NCI-H524 (cell line): ENCODE measurements around the gene AOAH.
"Not testable (repeated sequence)": the region's sequence is repeated elsewhere in the genome, so short reads cannot be mapped to it uniquely, and the experiment has no call there.

Experiments used
- DNase-seq, 2 experiments: peaks; one replicate each; lab custom pipeline; 2025; lab: John Stamatoyannopoulos, UW

AOAH gene

DNA sequence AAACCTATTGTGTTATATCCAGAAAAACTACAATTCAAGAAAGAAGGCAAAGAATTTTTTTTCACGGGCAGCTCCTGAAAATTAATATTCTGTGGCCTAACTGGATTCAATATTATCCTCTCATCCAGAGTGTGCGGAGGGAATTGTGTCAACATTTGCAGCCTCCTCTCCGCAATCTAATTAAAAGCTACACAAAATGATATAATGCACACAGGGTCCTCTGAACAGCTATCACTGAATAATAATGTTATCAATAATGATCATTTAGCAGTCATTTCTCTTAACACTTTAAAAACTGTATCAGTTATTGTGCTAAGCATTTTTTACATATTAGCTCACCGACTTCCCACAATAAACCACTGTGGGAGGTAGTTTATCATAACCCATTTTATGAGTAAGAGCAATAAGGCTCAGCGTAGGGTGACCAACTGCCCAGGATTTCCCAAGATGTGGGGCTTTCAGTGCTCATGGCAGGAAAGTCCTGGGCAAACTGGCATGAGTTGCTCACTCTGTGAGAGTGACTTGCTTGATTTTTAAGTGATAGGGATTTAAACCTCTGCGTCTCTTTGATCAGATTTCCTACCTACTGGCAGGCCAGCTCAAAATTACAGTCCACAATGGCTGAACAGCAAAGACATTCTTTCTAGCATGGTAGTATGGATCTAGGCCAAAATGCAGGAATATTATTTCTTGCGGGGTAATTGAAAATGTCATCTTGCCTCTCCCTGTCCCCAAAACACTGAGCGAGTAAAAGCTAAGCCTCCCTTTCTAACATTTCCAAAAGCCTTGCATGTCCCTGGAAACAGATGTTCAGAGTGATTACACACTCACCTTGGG, 65.7 kb downstream of the AOAH start:
- DNase-seq, result no peak

DNA sequence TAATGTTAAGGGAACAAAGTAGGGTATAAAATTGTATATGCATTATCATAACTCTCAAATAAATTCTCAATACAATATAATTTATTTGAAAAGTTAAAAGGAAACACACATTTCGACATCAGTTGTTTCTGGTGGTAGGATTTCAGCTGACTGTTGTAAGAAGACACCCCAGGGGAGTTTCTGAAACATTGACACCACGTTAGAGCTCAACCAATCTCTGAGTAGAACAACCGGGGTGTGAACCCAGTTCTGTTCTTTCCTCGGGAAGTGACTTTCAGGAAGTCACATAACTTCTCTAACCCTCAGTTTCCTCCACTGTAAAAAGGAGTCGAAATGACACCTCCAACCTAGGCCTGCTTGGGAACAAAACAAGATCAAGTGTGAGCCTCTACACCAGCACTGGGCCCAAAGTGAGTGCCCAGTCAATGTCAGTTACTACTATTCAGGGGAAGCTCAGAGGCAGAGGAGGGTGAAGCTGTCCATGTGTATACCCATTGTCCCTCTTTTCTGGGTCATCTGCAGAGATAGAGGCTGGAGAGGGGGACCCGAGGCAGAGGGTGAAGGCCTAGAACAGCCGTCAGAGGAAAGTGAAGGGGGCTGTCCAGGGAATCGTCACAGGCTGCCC, 67.1 kb downstream of the AOAH start:
- no peak for DNase-seq

DNA sequence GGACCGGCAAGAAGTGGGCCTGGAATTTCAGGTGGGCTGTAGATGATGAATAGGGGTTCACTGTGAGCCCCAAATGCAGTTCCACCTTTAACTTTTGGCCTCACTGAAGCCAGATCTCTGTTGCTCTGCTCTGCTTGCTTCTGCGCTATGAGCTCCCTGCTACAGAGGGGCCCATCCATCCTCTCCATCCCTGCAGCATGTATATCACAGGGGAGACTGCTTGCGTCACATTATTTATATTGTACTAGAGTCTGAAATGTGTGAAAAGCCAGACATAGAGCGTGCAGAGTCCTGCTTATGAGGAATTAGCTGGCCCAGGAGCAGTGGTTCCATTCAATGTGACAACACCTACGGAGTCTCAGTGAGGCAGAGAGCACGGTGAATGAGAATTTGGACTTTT, 69.9 kb downstream of the AOAH start:
- no peak for DNase-seq

- no peak for DNase-seq
Observed at GRCh38 chr7:36653663-36654355, 70.5 kb downstream of the AOAH start.

DNA sequence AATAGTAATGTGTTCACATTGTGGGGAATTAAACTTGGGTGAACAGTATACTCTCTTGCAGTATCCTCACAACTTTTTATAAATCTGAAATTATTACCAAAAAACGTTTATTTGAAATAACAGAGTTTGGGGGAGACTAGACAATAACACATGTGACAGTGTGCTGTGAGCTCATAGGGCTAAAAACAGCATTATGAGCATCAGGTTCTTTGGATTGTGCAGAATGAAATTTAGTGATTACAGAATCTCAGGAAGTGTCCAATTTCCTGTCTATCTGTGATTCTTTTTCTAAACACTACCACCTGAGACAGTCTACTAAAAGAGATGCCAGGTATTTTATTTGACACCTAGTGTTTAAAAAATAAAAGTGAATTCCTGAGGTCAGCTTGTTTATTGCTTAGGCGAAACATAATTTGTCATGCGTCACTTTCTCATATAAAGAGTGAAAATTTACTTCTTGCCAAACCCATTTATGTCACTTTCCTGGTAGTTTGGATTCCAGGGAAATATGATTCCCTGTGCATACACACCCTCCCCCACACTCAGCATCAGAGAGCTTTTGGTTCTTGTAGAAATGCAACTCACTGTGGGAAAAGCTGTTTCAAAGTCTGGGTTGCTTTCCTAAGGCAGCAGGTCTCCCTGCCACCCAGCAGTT, 71.2 kb downstream of the AOAH start:
- no peak for DNase-seq

DNA sequence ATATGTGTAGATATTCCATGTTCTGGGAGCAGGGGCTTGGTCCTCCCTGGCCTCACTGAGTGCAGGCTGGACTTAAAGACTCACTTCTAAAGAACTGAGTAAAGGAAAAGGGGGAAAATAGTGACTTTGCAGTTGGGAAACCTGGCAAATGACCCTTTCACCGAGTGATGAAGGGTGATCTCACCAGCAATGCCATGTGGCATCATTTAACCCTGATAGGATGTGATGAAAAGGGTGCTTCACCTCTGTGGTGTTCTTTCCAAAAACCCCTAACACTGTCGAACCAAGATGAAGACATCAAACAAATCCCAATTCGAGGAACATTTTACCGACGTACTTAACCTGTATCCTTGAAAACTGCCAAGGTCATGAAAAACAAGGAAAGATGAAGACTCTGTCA, 71.9 kb downstream of the AOAH start:
- no peak for DNase-seq

DNA sequence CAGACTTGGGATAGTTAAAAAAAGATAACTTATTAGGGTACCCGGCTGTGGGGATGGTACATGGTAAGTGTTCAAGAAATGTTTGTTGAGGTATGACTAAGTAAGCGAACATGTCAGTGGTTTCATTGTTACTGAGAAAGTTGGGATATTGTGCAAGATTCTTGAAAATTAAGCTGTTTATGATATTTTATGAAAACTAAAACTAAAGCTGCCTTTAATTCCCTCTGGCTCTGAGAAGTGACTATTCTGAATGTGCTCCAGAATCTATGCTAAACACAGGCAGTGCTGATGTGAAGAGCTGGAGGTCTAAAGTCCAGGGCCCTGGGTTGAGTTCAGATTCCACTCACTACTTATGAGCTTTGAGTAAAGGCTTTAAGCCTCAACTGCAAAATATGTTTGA, 72.9 kb downstream of the AOAH start:
- no peak for DNase-seq

GRCh38 chr7:36650766-36651312, 73.5 kb downstream of the AOAH start:
- no peak for DNase-seq

- DNase-seq, result no peak
Observed at GRCh38 chr7:36650320-36650719, 74.0 kb downstream of the AOAH start.

DNA sequence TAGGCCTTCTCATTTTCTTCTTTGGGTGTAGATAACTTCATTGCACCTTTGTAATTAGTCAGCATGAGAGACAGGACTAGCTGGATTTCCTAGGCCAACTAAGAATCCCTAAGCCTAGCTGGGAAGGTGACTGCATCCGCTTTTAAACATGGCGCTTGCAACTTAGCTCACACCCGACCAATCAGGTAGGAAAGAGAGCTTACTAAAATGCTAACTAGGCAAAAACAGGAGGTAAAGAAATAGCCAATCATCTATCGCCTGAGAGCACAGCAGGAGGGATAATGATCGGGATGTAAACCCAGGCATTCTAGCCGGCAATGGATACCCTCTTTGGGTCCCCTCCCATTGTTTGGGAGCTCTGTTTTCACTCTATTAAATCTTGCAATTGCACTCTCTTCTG, 75.0 kb downstream of the AOAH start:
- not testable (repeated sequence) for DNase-seq

DNA sequence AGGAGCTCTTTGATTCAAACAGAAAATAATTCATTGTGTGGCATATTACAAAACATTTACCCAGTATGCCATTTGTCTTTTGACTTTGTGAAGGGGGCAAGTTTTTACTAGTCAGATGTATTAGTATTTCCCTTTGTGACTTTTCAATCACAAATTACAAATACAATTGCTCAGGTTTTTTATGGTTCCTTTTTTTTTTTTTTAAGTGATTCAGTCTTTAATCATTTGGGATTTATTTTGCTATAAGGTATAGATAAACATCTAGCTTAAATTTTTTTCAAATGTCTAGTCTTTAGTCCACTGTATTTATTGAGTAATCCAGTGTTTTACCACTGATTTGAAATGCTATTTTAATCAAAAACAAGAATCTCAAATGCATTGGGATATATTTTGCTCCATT, 75.9 kb downstream of the AOAH start:
- no peak for DNase-seq

- no peak for DNase-seq
Observed at GRCh38 chr7:36644625-36645422, 79.5 kb downstream of the AOAH start.

DNA sequence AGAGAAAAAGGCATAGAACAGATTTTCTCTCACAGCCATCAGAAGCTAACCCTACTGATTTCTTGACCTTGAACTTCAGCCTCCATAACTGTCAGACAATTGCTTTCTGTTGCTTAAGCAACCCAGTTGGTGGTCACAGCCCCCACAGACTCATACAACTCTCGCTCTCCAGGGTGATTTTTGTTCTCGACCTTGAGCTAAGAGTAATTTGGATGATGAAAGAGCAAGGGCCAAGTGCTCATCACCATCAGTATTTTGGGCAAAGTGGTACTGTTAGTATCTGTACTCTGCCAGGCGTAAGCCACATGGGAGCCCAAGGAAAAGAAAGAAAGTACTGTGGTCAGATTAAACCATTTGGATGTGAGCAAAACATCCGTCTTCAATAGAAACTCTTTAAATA, 81.9 kb downstream of the AOAH start:
- DNase-seq, result no peak

- no peak for DNase-seq
Observed at GRCh38 chr7:36642010-36642409, 82.3 kb downstream of the AOAH start.

- DNase-seq, result no peak
Observed at GRCh38 chr7:36640682-36641081, 83.6 kb downstream of the AOAH start.

- DNase-seq, result no peak
Observed at GRCh38 chr7:36639826-36640225, 84.5 kb downstream of the AOAH start.

DNA sequence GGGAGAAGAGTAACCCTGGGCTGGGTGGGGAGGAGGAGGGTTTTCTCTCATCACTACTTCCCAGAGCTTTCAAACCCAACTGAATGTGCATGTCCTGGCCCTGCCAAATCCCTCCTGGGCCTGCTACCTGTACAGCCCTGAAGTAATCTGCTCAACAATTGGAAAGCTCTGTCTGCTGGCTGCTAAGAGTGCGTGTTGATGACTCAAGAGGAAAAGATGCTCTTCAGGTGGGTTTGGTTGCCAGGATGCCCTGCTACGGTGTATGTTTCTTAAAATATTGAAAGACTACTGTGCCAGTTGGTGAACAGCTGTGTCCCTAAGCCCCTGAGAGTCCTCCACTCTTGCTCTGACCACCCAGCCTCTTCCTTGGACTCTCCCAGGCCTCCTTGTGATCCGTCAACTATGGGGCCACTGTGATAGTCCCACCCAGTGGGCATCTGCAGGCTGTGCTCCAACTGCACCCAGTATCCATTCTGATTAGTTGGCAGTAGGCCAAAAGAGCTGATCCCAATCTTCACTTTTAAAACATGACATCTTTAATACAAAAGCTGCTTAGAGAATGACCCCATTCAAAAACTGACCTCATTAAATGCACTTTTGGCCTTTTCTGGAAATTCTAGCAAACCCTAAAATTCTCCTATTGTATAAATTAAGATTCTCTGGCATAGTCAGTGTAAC, 85.6 kb downstream of the AOAH start:
- DNase-seq, result peak; percentile 7 to 51

DNA sequence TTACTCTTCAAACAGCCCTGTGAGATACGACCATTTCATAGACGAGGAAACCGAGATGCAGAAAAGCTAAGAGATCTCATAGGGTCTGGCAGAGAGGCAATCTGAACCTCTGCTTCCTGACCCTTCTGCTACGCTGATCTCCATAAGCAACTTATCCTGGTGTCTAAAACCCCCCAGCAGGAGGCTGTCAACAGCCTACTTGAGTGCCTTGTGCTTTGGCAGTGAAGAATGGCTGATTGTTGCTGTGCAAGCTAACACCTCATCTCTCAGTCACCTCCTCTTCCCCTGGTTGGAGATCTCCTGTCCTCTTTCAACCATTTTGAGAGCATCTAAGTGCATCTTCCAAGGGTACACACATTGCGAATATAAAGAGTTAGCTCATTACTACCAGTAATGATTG, 86.2 kb downstream of the AOAH start:
- DNase-seq, result peak in 1 of 2 experiments; percentile 55

- no peak for DNase-seq
Observed at GRCh38 chr7:36637417-36637816, 86.9 kb downstream of the AOAH start.

- no peak for DNase-seq
Observed at GRCh38 chr7:36636126-36636525, 88.2 kb downstream of the AOAH start.

DNA sequence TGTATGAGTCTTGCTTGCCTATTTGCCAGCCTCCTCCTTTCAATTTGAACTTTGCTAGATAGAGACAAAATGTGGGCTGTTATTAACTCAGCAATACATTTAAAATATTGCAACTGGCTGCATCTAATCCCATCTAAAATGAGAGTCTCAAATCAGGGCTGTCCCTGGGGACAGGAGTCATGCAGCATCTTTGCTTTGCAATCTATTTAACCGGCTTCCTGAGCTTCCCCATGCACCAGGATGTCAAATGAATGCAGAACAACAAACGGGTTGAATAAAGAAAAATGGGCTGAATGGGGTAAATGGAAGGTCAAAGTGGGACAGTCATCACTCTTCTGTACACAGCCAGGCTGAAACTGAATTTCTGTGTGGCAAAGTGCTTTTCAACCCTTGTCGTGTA, 89.2 kb downstream of the AOAH start:
- DNase-seq, result peak in 1 of 2 experiments; percentile 4
